ENCODE results near the gene AKR1A1. TPM values are rescaled to one million over a fixed set of nuclear protein-coding genes. Genes with fewer than 3 reads are reported as not detected.
A peak's percentile ranks its signal among the peaks of the same experiment; 100 is the strongest.
"Not testable (repeated sequence)": the region's sequence is repeated elsewhere in the genome, so short reads cannot be mapped to it uniquely, and the experiment has no call there.

AKR1A1 gene
- total RNA-seq, 1 experiment from 2014 or later, result 67.5 TPM

GRCh38 chr1:45569962-45570581 is 19.4 kb downstream of the AKR1A1 start:
- peak; percentile 68 for DNase-seq (ENCODE audit: low read depth)

- no peak for DNase-seq (ENCODE audit: low read depth)
These were observed 20.0 kb downstream of the AKR1A1 start for GRCh38 chr1:45570631-45571030.

- DNase-seq (ENCODE audit: low read depth), result no peak
These were observed 22.7 kb downstream of the AKR1A1 start for GRCh38 chr1:45573231-45573804.

GRCh38 chr1:45574105-45574626 is 23.5 kb downstream of the AKR1A1 start:
- no peak for DNase-seq (ENCODE audit: low read depth)

GRCh38 chr1:45583264-45583665 is 32.6 kb downstream of the AKR1A1 start:
- peak; percentile 95 for DNase-seq (ENCODE audit: low read depth)

- DNase-seq (ENCODE audit: low read depth), result peak; percentile 79
These were observed 33.2 kb downstream of the AKR1A1 start, which contains the start of gene NASP for GRCh38 chr1:45583666-45584350. Gene NASP, plus strand, starts transcription at chr1:45584041. Its CDS starts 106 bp downstream, at chr1:45584147.

GRCh38 chr1:45584351-45585109 is 33.9 kb downstream of the AKR1A1 start:
- DNase-seq (ENCODE audit: low read depth), result peak; percentile 84

- no peak for DNase-seq (ENCODE audit: low read depth)
These were observed 34.4 kb downstream of the AKR1A1 start for GRCh38 chr1:45585110-45585426.

- no peak for DNase-seq (ENCODE audit: low read depth)
These were observed 35.0 kb downstream of the AKR1A1 start for GRCh38 chr1:45585496-45586075.

- no peak for DNase-seq (ENCODE audit: low read depth)
These were observed 36.1 kb downstream of the AKR1A1 start for GRCh38 chr1:45586769-45587168.

- no peak for DNase-seq (ENCODE audit: low read depth)
These were observed 39.2 kb downstream of the AKR1A1 start for GRCh38 chr1:45589861-45590260.

GRCh38 chr1:45594412-45594811 is 43.8 kb downstream of the AKR1A1 start:
- no peak for DNase-seq (ENCODE audit: low read depth)

- not testable (repeated sequence) for DNase-seq (ENCODE audit: low read depth)
These were observed 46.1 kb downstream of the AKR1A1 start for GRCh38 chr1:45596765-45597164.

GRCh38 chr1:45604239-45604638 is 53.6 kb downstream of the AKR1A1 start:
- no peak for DNase-seq (ENCODE audit: low read depth)

GRCh38 chr1:45607404-45608074 is 56.9 kb downstream of the AKR1A1 start:
- DNase-seq (ENCODE audit: low read depth), result no peak

GRCh38 chr1:45608175-45609156 is 57.8 kb downstream of the AKR1A1 start:
- DNase-seq (ENCODE audit: low read depth), result no peak

GRCh38 chr1:45610589-45611226 is 60.1 kb downstream of the AKR1A1 start:
- DNase-seq (ENCODE audit: low read depth), result no peak

- no peak for DNase-seq (ENCODE audit: low read depth)
These were observed 62.4 kb downstream of the AKR1A1 start for GRCh38 chr1:45612941-45613579.

- no peak for DNase-seq (ENCODE audit: low read depth)
These were observed 65.3 kb downstream of the AKR1A1 start for GRCh38 chr1:45615885-45616284.
